ENCODE results near the gene ADAMTS16.

Gene ADAMTS16

DNA sequence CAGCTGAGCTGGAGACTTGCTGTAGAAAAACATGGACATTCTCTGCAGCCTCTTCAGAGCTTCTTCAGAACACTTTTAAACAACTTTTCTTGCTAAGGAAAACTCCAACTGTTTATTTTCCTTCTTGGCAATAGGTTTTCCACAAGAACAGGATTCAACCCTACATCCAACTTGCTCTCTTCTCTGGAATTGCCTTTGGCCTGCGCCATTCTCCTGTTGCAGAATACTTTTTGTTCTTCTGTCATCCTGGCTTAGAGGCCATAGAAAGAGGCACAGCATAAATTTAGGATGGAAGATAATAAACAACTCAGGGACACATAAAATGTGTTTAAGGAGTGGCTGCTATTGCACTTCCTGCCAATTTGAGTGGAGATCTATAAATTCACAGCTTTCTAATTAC is 227.6 kb downstream of the ADAMTS16 start:
- in situ Hi-C loops (cut with MboI; ENCODE audit: low sequenced_read_pairs), result no loop called here

DNA sequence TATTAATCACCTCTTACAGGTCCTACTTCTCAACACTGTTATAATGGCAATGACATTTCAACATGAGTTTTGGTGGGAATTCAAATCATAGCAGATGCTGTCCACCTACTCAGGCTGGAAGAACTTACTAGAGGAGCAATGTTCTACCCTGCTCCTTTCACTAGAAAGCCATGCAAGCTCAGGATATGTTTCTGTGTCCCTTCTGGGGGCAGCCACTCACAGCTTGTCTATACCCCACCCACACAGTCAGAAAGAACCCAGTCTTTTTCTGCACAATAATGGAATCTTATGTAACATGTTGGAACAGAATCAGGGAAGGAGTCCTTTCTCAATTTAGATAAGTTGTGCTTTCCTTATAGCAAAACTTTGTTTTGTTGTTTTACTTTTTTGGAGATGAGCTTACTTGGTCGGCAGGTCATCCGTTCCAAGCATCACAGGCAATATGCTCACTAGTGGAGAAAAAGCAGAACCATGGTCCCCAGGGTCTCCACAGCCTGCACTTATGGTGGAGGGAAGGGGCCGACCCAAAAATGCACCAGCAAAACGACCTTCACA is 229.0 kb downstream of the ADAMTS16 start:
- in situ Hi-C loops (cut with MboI; ENCODE audit: low sequenced_read_pairs), result no loop called here
